ENCODE measurements around the gene SMIM11. TPM values are rescaled to one million over a fixed set of nuclear protein-coding genes. Genes with fewer than 3 reads are reported as not detected.
"Not testable (repeated sequence)": the region's sequence is repeated elsewhere in the genome, so short reads cannot be mapped to it uniquely, and the experiment has no call there.

SMIM11 gene
- total and polyA plus RNA-seq, 2 donors (not counting 1 experiment from before 2014, with no cell fraction given): 10.3 to 10.6 TPM

DNA sequence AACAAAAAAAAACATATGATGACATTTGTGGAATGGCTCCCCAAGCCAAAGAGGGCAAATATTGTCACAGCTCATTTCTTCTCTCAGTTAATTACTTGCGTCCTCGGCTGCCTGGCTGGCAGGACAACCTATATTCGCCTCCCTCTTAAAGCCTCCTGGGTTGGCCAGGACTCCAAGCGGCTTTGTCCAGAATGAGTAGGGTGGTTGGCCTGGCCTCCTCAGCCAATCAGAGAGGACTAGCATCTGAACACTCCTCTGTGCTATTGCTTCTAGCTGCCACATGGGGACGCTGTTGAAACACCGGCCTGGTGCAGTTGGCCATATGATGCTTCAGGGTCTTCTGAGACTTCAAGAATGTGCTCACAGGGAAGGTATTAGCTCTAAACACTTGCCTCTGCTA, 53.1 kb downstream of the SMIM11 start:
- H3K27ac ChIP-seq (ENCODE audit: low read length in 2 of 2); POLR2A ChIA-PET; H3K27ac Mint-ChIP-seq; H3K27me3 Mint-ChIP-seq; H3K4me1 ChIP-seq (ENCODE audit: control insufficient read depth in 2 of 2, insufficient read depth in 2 of 2, low read length in 2 of 2); CTCF ChIA-PET; H3K4me2 ChIP-seq (replicated peaks; ENCODE audit: low read depth, low read length, poor library complexity, severe bottlenecking); H3K27me3 ChIP-seq (replicated peaks in 1 of 4; ENCODE audit: control extremely low read depth in 1 of 4, control insufficient read depth in 3 of 4, insufficient read depth in 4 of 4, low read length in 3 of 4); DNase-seq; ATAC-seq (ENCODE audit: low read depth); H2AFZ ChIP-seq (ENCODE audit: insufficient read depth, low read depth, low read length, poor library complexity, severe bottlenecking); intact Hi-C loops (cut with micrococcal nuclease); H3K79me2 ChIP-seq (ENCODE audit: control insufficient read depth, insufficient read depth, low read length); H3K36me3 ChIP-seq (replicated peaks in 1 of 2; ENCODE audit: control extremely low read depth in 1 of 2, control insufficient read depth in 1 of 2, extremely low read depth in 1 of 2, insufficient read depth in 2 of 2, low read length in 1 of 2); H3K9me3 Mint-ChIP-seq (ENCODE audit: insufficient read depth); H4K20me1 ChIP-seq (ENCODE audit: control insufficient read depth, insufficient read depth, low read length, poor library complexity, severe bottlenecking); H3K4me3 ChIP-seq (ENCODE audit: control extremely low read depth in 1 of 5, extremely low read depth in 1 of 5, insufficient read depth in 1 of 5, low read depth in 2 of 5, low read length in 4 of 5); H3K4me3 Mint-ChIP-seq; H3K4me1 Mint-ChIP-seq; H3K9me3 ChIP-seq (ENCODE audit: control extremely low read depth in 1 of 3, control insufficient read depth in 2 of 3, insufficient read depth in 1 of 3, low read length in 2 of 3); H3K9ac ChIP-seq (ENCODE audit: low read length): not testable (repeated sequence)
- no CpG with 5 or more reads among the region's 6 CpGs for WGBS (ENCODE audit: insufficient coverage)

GRCh38 chr21:34429710-34430109, 54.4 kb downstream of the SMIM11 start:
- H3K4me3 ChIP-seq (ENCODE audit: control extremely low read depth in 1 of 5, extremely low read depth in 1 of 5, insufficient read depth in 1 of 5, low read depth in 2 of 5, low read length in 4 of 5); H3K4me3 Mint-ChIP-seq; H4K20me1 ChIP-seq (ENCODE audit: control insufficient read depth, insufficient read depth, low read length, poor library complexity, severe bottlenecking); POLR2A ChIA-PET; H3K27me3 Mint-ChIP-seq; ATAC-seq (ENCODE audit: low read depth); H3K27ac Mint-ChIP-seq; H3K4me1 Mint-ChIP-seq; CTCF ChIA-PET; H3K27me3 ChIP-seq (replicated peaks in 1 of 4; ENCODE audit: control extremely low read depth in 1 of 4, control insufficient read depth in 3 of 4, insufficient read depth in 4 of 4, low read length in 3 of 4); intact Hi-C loops (cut with micrococcal nuclease); H3K9me3 Mint-ChIP-seq (ENCODE audit: insufficient read depth); H3K27ac ChIP-seq (ENCODE audit: low read length in 2 of 2); H3K36me3 ChIP-seq (replicated peaks in 1 of 2; ENCODE audit: control extremely low read depth in 1 of 2, control insufficient read depth in 1 of 2, extremely low read depth in 1 of 2, insufficient read depth in 2 of 2, low read length in 1 of 2); H3K4me2 ChIP-seq (replicated peaks; ENCODE audit: low read depth, low read length, poor library complexity, severe bottlenecking); DNase-seq; H3K4me1 ChIP-seq (ENCODE audit: control insufficient read depth in 2 of 2, insufficient read depth in 2 of 2, low read length in 2 of 2); H3K9me3 ChIP-seq (ENCODE audit: control extremely low read depth in 1 of 3, control insufficient read depth in 2 of 3, insufficient read depth in 1 of 3, low read length in 2 of 3); H3K9ac ChIP-seq (ENCODE audit: low read length); H3K79me2 ChIP-seq (ENCODE audit: control insufficient read depth, insufficient read depth, low read length); H2AFZ ChIP-seq (ENCODE audit: insufficient read depth, low read depth, low read length, poor library complexity, severe bottlenecking): not testable (repeated sequence)
- no CpG with 5 or more reads among the region's 5 CpGs for WGBS (ENCODE audit: insufficient coverage)

Other genes with a start within 250 kb of the SMIM11 start
- gene KCNE2, start 11.5 kb upstream of the SMIM11 start, total RNA-seq: not detected in 2 replicates
- not detected in 2 replicates for gene KCNE2, start 11.5 kb upstream of the SMIM11 start, polyA plus RNA-seq
- not detected in 2 replicates for gene SMIM34, start 48.4 kb downstream of the SMIM11 start, total RNA-seq
- gene SMIM34, start 48.4 kb downstream of the SMIM11 start, polyA plus RNA-seq: not detected in 2 replicates
- gene KCNE1, start 136.7 kb downstream of the SMIM11 start, total RNA-seq: 0.17 and 0.34 TPM in 2 replicates
- gene KCNE1, start 136.7 kb downstream of the SMIM11 start, polyA plus RNA-seq: 0.10 TPM in 1 of 2 replicates, not detected in the other
- gene RCAN1, start 239.6 kb downstream of the SMIM11 start, total RNA-seq: 4.2 and 4.4 TPM in 2 replicates
- gene RCAN1, start 239.6 kb downstream of the SMIM11 start, polyA plus RNA-seq: 0.91 and 0.97 TPM in 2 replicates

Measured in B cell (primary cell).